Hippocampal formation (tissue), 2 donors: ENCODE results near the gene PDLIM5.
A peak's percentile ranks its signal among the peaks of the same experiment; 100 is the strongest.

ENCODE experiments used
- DNase-seq, 2 donors: peaks; one replicate each; lab custom pipeline; 2025; lab: John Stamatoyannopoulos, UW

Gene PDLIM5

GRCh38 chr4:94559351-94559806 is 107.6 kb downstream of the PDLIM5 start:
- no peak for DNase-seq

- no peak for DNase-seq
Measured at GRCh38 chr4:94561249-94562024, 109.7 kb downstream of the PDLIM5 start.

GRCh38 chr4:94562285-94562684 is 110.5 kb downstream of the PDLIM5 start:
- no peak for DNase-seq

- no peak for DNase-seq
Measured at GRCh38 chr4:94564252-94564651, 112.5 kb downstream of the PDLIM5 start.

GRCh38 chr4:94566420-94566819 is 114.7 kb downstream of the PDLIM5 start:
- no peak for DNase-seq

GRCh38 chr4:94567811-94568210 is 116.1 kb downstream of the PDLIM5 start:
- DNase-seq, result no peak

- no peak for DNase-seq
Measured at GRCh38 chr4:94570558-94570957, 118.8 kb downstream of the PDLIM5 start.

GRCh38 chr4:94571298-94571697 is 119.6 kb downstream of the PDLIM5 start:
- no peak for DNase-seq

- DNase-seq, result no peak
Measured at GRCh38 chr4:94571715-94572114, 120.0 kb downstream of the PDLIM5 start.

- DNase-seq, result no peak
Measured at GRCh38 chr4:94574050-94574449, 122.3 kb downstream of the PDLIM5 start.

GRCh38 chr4:94574616-94575015 is 122.9 kb downstream of the PDLIM5 start:
- no peak for DNase-seq

- no peak for DNase-seq
Measured at GRCh38 chr4:94575652-94576051, 123.9 kb downstream of the PDLIM5 start.

GRCh38 chr4:94576210-94576609 is 124.5 kb downstream of the PDLIM5 start:
- no peak for DNase-seq

GRCh38 chr4:94577136-94577535 is 125.4 kb downstream of the PDLIM5 start:
- peak; percentile 39 to 83 for DNase-seq

- DNase-seq, result no peak
Measured at GRCh38 chr4:94578195-94578594, 126.5 kb downstream of the PDLIM5 start.

GRCh38 chr4:94581766-94582165 is 130.0 kb downstream of the PDLIM5 start:
- no peak for DNase-seq

- DNase-seq, result no peak
Measured at GRCh38 chr4:94582517-94582916, 130.8 kb downstream of the PDLIM5 start.

- no peak for DNase-seq
Measured at GRCh38 chr4:94583914-94584641, 132.3 kb downstream of the PDLIM5 start.

GRCh38 chr4:94588896-94589693 is 137.4 kb downstream of the PDLIM5 start:
- no peak for DNase-seq

GRCh38 chr4:94590493-94590892 is 138.8 kb downstream of the PDLIM5 start:
- DNase-seq, result no peak

- no peak for DNase-seq
Measured at GRCh38 chr4:94591289-94591688, 139.5 kb downstream of the PDLIM5 start.

GRCh38 chr4:94595013-94595412 is 143.3 kb downstream of the PDLIM5 start:
- DNase-seq, result no peak
